ENCODE results near the gene NGEF. TPM values are rescaled to one million over a fixed set of nuclear protein-coding genes. Genes with fewer than 3 reads are reported as not detected.

Gene NGEF
- total RNA-seq, 1 donor from 2014 or later, result 0.53 TPM

DNA sequence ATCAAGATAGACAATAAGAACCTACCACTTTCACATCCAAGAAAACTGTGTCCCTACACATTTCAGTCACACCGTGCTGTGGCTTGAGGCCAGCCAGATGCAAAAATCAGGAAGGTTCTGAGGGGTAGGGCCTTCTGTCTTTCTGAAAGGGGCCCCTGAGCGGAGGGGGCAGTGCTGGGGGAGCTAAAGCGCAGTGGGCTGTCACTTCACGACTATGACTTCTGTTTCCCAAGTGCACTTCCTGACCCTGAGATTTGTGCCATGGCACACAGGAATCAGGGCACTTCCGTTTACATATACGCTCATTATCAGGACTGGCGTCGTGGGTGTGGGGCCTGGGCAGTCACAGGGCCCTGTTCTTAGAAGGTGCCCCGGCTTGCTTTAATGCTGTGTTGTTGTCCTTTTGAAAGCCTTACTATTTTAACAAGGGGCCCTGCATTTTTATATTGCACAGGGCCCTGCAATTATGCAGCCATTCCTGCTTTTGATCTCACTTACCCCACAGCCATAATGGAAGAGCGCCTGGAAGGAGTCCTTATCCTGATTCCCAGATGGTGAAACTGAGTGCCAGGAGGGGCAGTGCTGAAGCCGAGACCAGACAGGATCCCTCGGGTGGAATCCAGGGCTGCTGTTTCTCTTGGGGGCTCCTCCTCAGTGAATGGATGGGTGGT, 620 bp downstream of the NGEF start:
- FAIRE-seq (no peak), DNase-seq (ENCODE audit: low read depth) (no peak)
- no peaks in the 10 kb centered on the region for H3K36me3 ChIP-seq (ENCODE audit: control insufficient read depth, insufficient read depth, low read length)
- H3K4me3 ChIP-seq (ENCODE audit: low read depth, low read length), result no peak overlapping the region
- TF ChIP-seq, protein P1, sequence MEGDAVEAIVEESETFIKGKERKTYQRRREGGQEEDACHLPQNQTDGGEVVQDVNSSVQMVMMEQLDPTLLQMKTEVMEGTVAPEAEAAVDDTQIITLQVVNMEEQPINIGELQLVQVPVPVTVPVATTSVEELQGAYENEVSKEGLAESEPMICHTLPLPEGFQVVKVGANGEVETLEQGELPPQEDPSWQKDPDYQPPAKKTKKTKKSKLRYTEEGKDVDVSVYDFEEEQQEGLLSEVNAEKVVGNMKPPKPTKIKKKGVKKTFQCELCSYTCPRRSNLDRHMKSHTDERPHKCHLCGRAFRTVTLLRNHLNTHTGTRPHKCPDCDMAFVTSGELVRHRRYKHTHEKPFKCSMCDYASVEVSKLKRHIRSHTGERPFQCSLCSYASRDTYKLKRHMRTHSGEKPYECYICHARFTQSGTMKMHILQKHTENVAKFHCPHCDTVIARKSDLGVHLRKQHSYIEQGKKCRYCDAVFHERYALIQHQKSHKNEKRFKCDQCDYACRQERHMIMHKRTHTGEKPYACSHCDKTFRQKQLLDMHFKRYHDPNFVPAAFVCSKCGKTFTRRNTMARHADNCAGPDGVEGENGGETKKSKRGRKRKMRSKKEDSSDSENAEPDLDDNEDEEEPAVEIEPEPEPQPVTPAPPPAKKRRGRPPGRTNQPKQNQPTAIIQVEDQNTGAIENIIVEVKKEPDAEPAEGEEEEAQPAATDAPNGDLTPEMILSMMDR (IDR thresholded peaks at IDR 0.05; ENCODE audit: insufficient read depth, low read length, severe bottlenecking), result no peak
- H3K27me3 ChIP-seq (ENCODE audit: control insufficient read depth, insufficient read depth, low read length), result peaks cover 4% of the 10 kb centered on the region

DNA sequence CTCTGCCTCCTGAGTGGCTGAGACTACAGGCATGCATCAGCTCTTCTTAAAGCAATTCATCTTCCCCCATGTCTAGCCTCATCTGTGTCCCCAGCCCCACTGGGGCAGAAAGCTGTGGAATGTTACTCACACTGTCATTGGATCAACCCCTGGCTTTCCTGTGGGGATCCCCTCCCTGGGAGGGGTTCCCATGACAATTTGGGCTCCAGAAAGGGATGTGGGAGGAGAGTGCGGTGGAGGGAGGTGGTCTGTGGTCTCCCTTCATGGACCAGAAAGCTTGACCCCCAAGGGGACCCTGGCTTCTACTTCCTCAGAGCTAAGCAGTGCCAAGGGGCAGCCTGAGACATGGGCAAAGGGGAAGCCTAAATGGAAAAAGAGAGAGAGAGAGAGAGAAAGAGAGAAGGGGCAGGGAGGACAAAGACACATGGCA, 1.3 kb downstream of the NGEF start:
- FAIRE-seq, result no peak
- TF ChIP-seq, protein P1 (IDR thresholded peaks at IDR 0.05; ENCODE audit: insufficient read depth, low read length, severe bottlenecking), result no peak

DNA sequence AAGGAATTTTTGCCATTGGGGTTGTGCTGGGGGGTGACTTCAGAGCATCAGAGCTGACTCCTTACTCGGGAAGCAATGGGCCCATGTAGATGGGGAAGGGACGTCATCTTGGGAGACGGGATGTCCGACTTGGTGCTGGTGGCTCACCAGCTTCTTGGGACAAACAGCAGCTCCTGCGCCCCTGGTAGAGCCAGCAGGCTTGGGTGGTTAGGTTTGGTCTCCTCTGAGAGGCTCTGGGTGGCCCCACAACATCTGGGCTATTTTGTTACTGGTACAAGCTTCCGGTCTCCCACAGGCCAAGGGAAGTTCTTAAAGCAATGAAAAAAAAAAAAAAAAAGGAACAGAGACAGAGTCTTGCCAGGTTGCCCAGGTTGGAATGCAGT, 1.8 kb downstream of the NGEF start:
- no peak overlapping the region for H3K4me3 ChIP-seq (ENCODE audit: low read depth, low read length)
- H3K27me3 ChIP-seq (ENCODE audit: control insufficient read depth, insufficient read depth, low read length), result peaks cover 4% of the 10 kb centered on the region
- TF ChIP-seq, protein P1 (IDR thresholded peaks at IDR 0.05; ENCODE audit: insufficient read depth, low read length, severe bottlenecking), result no peak
- DNase-seq (ENCODE audit: low read depth), result no peak
- no peaks in the 10 kb centered on the region for H3K36me3 ChIP-seq (ENCODE audit: control insufficient read depth, insufficient read depth, low read length)
- FAIRE-seq, result no peak

More for the DNA sequence above, 1.3 kb downstream of the NGEF start:
- H3K27me3 ChIP-seq (ENCODE audit: control insufficient read depth, insufficient read depth, low read length), result peaks cover 4% of the 10 kb centered on the region
- no peak overlapping the region for H3K4me3 ChIP-seq (ENCODE audit: low read depth, low read length)
- no peak for DNase-seq (ENCODE audit: low read depth)
- no peaks in the 10 kb centered on the region for H3K36me3 ChIP-seq (ENCODE audit: control insufficient read depth, insufficient read depth, low read length)

DNA sequence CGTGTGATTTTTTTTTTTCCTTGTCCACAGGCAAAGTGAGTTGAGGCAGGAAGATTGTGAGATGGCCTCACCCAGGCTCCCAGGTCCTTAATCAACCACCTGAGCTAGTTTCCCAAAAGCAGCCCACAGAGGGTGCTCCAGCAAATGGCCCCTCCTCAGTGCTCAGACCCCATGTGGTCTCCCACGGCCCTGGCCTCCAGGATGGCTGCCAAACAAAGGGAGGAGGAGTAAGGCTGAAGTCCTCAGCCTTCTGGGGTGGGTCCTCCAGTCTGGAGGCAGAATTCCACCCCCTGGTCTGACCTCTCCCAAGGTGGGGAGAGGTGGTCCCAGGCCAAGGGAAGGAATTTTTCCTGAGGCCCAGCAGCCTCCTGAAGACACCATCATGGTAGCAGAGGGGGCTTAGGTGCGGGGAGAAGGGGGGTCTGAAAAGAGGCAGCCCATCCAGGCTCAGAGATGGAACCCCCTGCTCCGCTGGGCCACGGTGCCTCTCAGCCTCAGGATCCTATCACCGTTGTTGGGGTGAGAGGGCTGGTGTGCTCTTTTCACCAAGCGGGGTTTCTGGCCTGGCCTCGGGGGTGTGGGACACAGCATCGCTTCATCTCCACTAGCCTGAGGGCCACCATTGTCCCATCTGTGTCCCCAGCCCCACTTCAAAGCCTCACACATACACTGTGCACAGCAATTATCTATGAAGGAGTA, 2.3 kb downstream of the NGEF start:
- no peak for FAIRE-seq
- no peak for DNase-seq (ENCODE audit: low read depth)
- H3K27me3 ChIP-seq (ENCODE audit: control insufficient read depth, insufficient read depth, low read length), result peaks cover 4% of the 10 kb centered on the region
- TF ChIP-seq, protein P1 (IDR thresholded peaks at IDR 0.05; ENCODE audit: insufficient read depth, low read length, severe bottlenecking), result no peak
- H3K36me3 ChIP-seq (ENCODE audit: control insufficient read depth, insufficient read depth, low read length), result no peaks in the 10 kb centered on the region
- H3K4me3 ChIP-seq (ENCODE audit: low read depth, low read length), result no peak overlapping the region

DNA sequence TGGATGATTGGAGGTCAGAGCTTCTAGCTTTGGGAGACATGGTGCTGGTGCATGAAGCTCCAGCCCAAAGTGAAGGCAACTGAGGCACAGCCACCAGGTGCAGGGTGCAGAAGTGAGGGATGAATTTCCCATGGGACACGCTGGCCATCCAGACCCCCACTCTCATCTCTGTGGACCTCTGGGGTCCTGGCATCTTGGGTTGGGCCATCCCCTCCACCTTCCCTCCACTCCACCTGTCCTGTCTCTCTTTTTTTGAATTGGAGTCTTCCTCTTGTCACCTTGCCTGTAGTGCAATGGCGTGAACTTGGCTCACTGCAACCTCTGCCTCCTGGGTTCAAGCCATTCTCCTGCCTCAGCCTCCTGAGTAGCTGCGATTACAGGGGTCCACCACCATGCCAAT, 3.4 kb downstream of the NGEF start:
- TF ChIP-seq, protein P1 (IDR thresholded peaks at IDR 0.05; ENCODE audit: insufficient read depth, low read length, severe bottlenecking), result no peak
- no peak for FAIRE-seq

More for the DNA sequence above, 3.4 kb downstream of the NGEF start:
- H3K27me3 ChIP-seq (ENCODE audit: control insufficient read depth, insufficient read depth, low read length), result peaks cover 4% of the 10 kb centered on the region
- no peaks in the 10 kb centered on the region for H3K36me3 ChIP-seq (ENCODE audit: control insufficient read depth, insufficient read depth, low read length)
- no peak for DNase-seq (ENCODE audit: low read depth)
- H3K4me3 ChIP-seq (ENCODE audit: low read depth, low read length), result no peak overlapping the region
